ENCODE measurements around the gene SPOCK1.

The SPOCK1 gene

DNA sequence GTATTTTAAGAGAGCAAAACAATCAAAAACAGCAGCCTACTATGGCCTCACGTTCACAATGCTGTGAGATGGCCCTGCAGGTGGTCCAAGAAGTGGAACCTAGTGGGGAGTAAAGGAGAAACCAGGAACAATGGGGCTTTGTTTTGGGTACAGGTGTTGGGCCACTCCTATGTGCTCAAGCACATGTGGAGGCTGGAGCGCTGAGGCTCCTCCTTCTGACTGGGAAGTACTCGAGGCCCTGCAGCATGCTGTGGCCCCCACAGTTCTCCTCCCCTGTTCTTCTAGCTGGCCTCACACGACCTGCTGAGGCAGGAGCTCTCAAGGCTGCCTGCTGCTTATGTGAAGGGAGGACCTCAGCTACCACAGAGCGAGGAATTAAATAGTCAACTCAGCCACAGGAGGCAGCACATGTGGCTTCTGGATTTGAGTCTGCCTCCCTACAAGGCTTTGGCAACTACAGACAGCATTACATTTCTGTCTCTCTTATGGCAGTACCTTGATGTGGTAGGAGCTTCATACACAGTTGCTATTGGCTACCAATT, 482.3 kb downstream of the SPOCK1 start:
- no peaks in the 10 kb centered on the region for H3K4me1 Mint-ChIP-seq (ENCODE audit: low read depth)

DNA sequence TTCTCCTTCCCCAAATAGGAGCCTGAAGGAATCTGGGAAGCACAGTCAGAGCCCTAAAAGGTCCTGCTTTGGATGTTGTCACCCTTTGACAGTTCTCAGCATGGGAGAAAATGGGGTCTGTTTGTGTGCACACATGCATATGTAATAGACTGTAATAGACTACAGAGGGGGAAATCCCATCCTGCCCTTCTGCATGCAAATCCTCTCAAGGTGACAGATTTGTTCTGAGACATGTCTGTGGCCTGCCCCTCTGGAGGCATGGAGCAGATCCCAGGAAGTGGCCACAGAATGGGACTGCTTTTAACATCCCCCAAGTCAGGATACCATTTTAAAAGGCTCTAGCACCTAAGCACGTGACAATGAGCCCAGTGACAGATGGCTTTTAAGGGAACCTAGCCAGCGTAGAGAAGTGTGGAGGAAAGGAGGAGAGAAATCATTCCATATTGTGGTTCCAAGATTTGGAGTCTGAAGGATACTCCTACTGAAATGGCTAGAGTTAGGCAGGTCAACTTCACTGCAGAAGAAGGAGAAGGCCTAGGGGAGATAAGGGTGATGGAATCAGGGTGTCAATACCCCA, 483.5 kb downstream of the SPOCK1 start:
- H3K36me3 Mint-ChIP-seq = no peaks in the 10 kb centered on the region
- H3K4me1 Mint-ChIP-seq (ENCODE audit: low read depth) = no peaks in the 10 kb centered on the region
- no peak overlapping the region for H3K27ac Mint-ChIP-seq
- peaks cover 3% of the 10 kb centered on the region for H3K27me3 Mint-ChIP-seq
- no peaks in the 10 kb centered on the region for H3K9me3 Mint-ChIP-seq (ENCODE audit: low read depth)
- H3K4me3 Mint-ChIP-seq = no peak overlapping the region

More for the DNA sequence above, 482.3 kb downstream of the SPOCK1 start:
- H3K4me3 Mint-ChIP-seq = no peak overlapping the region
- H3K36me3 Mint-ChIP-seq = no peaks in the 10 kb centered on the region
- H3K27me3 Mint-ChIP-seq = peaks cover 3% of the 10 kb centered on the region
- no peak overlapping the region for H3K27ac Mint-ChIP-seq
- H3K9me3 Mint-ChIP-seq (ENCODE audit: low read depth) = no peaks in the 10 kb centered on the region

DNA sequence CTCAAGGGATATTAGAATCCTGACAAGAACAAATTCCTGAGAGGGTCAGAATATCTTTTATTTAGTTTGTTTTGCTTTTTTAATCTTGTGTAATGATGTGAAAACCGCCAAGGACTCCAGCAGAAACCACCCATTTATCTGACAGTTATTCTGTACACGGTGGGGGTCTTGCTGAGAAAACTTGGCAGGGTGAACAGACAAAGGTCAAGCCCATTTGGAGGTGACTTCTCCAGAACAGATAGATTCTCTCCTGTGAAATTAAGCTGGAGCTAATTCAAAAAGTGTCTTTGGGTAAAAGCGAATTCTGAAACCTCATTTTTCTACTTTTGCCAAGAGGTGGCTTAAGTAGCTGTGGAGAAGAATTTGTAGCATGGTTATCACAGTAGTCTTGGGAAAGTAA, 484.4 kb downstream of the SPOCK1 start:
- Mint-ChIP-seq H3K4me3 (no peak overlapping the region), H3K9me3 (ENCODE audit: low read depth) (no peaks in the 10 kb centered on the region), H3K36me3 (no peaks in the 10 kb centered on the region), H3K4me1 (ENCODE audit: low read depth) (no peaks in the 10 kb centered on the region), H3K27me3 (peaks cover 3% of the 10 kb centered on the region), H3K27ac (no peak overlapping the region)

DNA sequence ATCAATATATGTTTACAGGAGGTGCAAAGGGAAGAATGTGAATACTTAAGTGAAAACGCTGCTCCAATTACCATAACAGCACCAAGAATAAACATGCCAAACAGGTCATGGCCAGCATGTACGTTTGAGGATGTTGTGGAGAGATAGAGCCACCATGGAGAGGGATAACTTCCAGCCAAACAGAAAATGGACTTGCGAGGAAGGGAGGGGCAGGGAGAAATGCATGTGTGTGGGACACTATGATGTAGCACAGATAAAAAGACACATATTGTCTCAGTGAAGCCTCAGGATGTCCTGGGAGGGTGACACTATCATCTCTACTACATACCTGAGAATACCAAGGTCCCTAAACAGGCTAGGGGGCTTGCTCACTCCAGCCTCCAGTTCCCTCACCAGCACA, 488.9 kb downstream of the SPOCK1 start:
- H3K27ac Mint-ChIP-seq = no peak overlapping the region
- H3K36me3 Mint-ChIP-seq = no peaks in the 10 kb centered on the region
- H3K27me3 Mint-ChIP-seq = peaks cover 2% of the 10 kb centered on the region
- no peak overlapping the region for H3K4me3 Mint-ChIP-seq
- H3K9me3 Mint-ChIP-seq (ENCODE audit: low read depth) = no peaks in the 10 kb centered on the region
- H3K4me1 Mint-ChIP-seq (ENCODE audit: low read depth) = no peaks in the 10 kb centered on the region

DNA sequence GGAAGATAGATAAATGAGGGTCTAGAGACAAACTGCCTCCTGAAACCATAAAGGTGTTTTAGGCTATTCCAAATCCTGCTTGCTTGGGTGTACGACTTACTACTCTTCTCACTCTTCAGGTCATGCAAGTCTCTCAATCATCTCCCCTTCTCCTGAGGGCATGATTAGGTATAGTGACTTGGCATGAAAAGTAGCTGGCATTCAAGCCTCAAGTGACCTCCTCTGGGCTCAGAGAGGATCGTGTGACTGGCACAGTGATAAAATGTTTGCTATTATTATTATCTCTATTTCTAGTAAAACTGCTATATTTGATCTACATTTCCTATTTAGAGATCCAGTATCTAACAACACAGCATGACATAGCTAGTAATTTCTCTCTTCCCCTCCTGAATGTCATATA, 494.8 kb downstream of the SPOCK1 start:
- Mint-ChIP-seq H3K4me1 (ENCODE audit: low read depth) (no peaks in the 10 kb centered on the region), H3K27me3 (no peaks in the 10 kb centered on the region), H3K36me3 (no peaks in the 10 kb centered on the region), H3K4me3 (no peak overlapping the region), H3K27ac (no peak overlapping the region), H3K9me3 (ENCODE audit: low read depth) (no peaks in the 10 kb centered on the region)

DNA sequence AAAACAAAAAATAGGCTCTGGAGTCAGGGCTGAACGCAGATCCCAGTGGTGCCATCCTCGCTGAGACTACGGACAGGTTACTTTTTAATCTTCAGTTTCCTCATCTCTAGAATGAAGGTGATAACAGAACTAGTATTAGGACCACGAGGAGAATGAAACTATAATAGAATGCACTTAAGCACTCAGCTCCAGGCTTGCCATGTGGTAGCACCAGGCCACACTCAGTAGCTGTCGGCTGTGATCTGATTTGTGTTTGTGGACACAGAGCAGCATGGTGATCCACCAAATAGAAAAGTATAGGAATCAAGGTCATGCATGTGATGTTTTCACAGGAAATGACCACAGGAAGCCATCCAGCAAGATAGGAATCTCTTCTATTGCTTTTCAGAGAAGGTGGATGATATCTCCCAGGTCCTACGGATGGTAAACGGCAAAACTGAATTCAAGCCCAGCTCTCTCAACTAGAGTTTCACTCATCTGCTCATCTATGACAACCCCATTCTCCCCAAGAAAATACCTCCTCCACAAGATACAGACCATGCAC, 498.0 kb downstream of the SPOCK1 start:
- Mint-ChIP-seq H3K9me3 (ENCODE audit: low read depth) (no peaks in the 10 kb centered on the region), H3K36me3 (no peaks in the 10 kb centered on the region), H3K4me3 (no peak overlapping the region), H3K27ac (no peak overlapping the region), H3K27me3 (peaks cover 3% of the 10 kb centered on the region), H3K4me1 (ENCODE audit: low read depth) (no peaks in the 10 kb centered on the region)

DNA sequence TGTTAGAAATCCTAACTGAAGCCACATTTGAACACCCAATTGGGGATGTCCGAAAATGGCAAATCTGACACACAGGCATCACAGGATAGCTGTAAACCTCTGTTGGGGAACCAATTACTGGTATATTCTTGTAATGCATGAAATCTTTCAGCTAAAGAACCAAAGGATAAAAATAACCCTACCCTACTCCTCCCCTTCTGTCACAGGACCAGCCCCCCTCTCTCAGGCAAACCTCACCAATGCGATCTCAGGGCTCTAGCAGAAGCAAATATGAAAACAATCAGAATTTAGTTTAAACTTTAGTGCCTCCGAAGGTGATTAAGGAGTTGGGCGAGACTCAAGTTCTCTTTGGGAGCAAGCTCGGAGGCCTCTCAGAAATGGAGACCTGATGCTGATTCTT, 499.3 kb downstream of the SPOCK1 start:
- H3K27ac Mint-ChIP-seq = no peak overlapping the region
- no peak overlapping the region for H3K4me3 Mint-ChIP-seq
- no peaks in the 10 kb centered on the region for H3K36me3 Mint-ChIP-seq
- no peaks in the 10 kb centered on the region for H3K4me1 Mint-ChIP-seq (ENCODE audit: low read depth)
- H3K9me3 Mint-ChIP-seq (ENCODE audit: low read depth) = no peaks in the 10 kb centered on the region
- peaks cover 3% of the 10 kb centered on the region for H3K27me3 Mint-ChIP-seq

DNA sequence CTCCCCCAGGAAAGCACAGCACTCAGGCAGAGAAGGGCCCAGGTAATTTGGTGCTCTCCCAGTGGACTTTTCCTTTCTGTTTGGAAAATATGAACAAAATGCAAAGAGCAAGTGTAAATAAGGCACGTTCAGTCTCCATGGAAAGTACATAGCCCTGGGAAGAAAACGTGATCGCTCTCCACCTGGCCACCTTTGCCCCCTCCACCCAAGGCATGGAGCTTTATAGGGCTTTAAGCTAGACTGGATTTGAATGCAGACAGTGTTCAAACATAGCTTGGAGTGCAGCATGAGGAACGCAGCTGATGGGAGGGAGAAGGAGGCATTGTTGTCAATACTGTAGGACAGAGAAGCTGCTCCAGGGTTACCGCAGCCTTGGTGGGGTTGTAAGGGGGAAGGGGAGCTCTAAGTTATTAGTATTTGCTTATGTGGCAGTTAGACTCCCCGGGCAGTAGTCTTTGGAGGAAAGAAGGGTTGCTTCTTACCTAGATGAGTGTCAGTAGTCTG, 500.2 kb downstream of the SPOCK1 start:
- Mint-ChIP-seq H3K4me1 (ENCODE audit: low read depth) (no peaks in the 10 kb centered on the region), H3K27ac (no peak overlapping the region), H3K9me3 (ENCODE audit: low read depth) (no peaks in the 10 kb centered on the region), H3K36me3 (no peaks in the 10 kb centered on the region), H3K27me3 (peaks cover 3% of the 10 kb centered on the region), H3K4me3 (no peak overlapping the region)

DNA sequence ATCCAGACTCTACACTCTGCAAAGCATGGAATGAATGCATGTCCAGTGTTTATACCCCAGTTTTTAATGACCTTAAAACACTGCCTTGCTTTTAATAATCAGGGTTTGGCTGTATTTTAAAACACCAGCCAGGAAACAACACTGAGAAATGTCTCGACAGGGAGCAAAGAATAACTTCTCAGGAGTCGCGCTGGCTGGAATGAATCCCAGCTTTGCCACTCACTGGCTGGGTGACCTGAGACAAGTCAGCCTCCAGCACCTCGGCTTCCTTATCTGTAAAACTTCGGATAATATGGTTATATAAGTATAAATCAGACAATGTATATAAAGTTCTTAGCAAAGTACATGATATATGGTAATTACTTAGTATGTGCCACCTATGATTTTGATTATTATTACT, 505.0 kb downstream of the SPOCK1 start:
- Mint-ChIP-seq H3K36me3 (no peaks in the 10 kb centered on the region), H3K27me3 (peaks cover 3% of the 10 kb centered on the region), H3K27ac (no peak overlapping the region), H3K4me1 (ENCODE audit: low read depth) (no peaks in the 10 kb centered on the region), H3K9me3 (ENCODE audit: low read depth) (no peaks in the 10 kb centered on the region), H3K4me3 (no peak overlapping the region)

DNA sequence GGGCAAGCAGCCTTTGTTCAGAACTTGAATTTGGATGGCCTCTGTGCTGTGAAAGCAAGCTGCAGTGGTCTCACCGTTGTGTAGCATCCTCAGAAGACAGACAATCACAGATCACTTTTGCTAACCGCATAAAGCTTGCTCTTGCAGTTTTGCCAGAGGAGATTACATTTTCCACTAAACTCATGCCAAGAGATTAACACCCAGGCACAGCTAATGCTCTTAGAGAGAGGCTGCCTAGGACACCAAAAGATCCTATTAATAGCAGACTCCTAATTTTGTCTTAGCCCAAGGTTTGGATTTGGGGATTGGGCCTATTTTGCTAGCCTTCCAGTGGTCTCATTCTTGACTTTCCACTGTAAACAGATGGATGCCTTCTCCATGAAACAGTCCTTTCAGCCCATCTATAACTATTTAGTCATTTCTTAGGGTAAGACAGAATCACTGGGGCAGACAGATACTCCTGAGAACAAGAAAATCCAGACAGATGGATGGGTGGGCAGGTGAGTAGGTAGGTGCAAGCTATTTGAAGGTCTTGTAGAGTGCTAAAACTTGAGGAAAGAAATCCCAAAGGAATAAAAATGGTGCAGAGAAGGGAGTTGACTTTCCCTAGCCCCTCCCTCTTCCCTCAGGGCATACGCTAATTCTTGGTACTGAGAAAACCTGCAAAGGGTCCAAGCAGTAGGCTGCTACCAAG, 506.2 kb downstream of the SPOCK1 start:
- Mint-ChIP-seq H3K36me3 (no peaks in the 10 kb centered on the region), H3K27me3 (no peaks in the 10 kb centered on the region), H3K4me3 (no peak overlapping the region), H3K9me3 (ENCODE audit: low read depth) (no peaks in the 10 kb centered on the region), H3K27ac (no peak overlapping the region), H3K4me1 (ENCODE audit: low read depth) (no peaks in the 10 kb centered on the region)

DNA sequence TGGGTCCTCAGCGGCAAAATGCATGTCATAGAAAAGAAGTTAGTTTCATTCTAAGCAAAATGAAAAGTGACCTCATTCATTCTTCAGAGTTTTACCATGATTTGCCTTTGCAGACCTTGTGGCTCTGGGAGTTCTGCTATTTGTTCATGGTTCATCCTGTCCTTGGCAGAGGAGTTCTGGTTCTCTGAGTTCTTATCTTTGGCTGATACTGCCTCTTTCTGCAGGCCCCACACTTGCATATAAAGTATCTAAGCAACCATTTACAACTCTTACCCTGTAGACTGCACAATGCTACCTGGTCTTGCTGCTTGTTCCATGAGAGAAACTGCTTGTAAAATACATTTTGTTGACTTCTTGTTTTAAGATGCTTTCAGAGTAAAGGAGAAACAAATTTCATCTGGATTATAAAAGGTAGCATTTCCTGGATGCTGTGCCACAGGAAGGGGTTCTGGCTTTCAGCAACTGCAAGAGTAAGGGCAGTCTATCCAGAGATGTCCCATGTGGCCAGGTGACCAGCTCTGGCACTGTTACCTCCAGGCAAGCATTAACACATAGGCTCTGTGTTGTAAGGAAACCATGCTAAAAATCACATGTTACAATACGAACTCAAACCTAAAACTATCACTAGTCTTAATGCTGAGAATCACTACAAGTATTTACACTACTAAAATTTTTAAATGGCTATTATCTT, 513.2 kb downstream of the SPOCK1 start:
- Mint-ChIP-seq H3K27me3 (no peaks in the 10 kb centered on the region), H3K9me3 (ENCODE audit: low read depth) (no peaks in the 10 kb centered on the region), H3K27ac (no peak overlapping the region), H3K36me3 (no peaks in the 10 kb centered on the region), H3K4me3 (no peak overlapping the region), H3K4me1 (ENCODE audit: low read depth) (no peaks in the 10 kb centered on the region)

DNA sequence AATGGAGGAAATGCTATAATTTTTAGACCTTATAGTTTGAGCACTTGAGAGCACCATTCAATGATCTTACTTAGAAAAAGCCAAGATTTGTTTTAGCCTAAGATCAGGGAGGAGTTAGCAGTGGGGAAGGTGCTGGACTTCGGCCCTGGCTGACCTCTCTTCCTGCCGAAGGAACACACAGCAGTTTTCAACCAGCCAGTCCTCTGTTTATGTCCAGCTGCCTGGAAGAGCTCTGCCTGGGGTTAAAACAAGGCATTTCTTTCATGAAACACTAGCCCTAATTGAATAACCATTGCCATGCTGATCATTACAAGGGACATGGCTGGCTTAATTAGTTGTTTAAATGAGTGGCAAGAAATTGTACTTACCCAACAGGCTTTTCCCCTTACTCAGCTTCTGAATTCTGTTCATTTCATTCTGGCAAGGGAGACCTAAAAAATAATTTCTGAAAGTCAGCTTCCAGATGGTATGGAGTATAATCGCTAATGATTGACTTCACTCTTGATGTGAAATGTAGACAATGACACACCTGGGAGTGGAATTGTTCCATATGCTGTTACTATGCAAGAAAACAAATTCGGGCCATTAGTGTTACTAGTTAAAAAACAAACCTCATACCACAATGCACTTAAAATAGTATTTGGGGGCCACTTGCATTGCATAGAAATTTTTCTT, 514.2 kb downstream of the SPOCK1 start:
- H3K27ac Mint-ChIP-seq = no peak overlapping the region
- no peaks in the 10 kb centered on the region for H3K9me3 Mint-ChIP-seq (ENCODE audit: low read depth)
- no peaks in the 10 kb centered on the region for H3K27me3 Mint-ChIP-seq
- no peak overlapping the region for H3K4me3 Mint-ChIP-seq
- H3K36me3 Mint-ChIP-seq = no peaks in the 10 kb centered on the region
- H3K4me1 Mint-ChIP-seq (ENCODE audit: low read depth) = no peaks in the 10 kb centered on the region

DNA sequence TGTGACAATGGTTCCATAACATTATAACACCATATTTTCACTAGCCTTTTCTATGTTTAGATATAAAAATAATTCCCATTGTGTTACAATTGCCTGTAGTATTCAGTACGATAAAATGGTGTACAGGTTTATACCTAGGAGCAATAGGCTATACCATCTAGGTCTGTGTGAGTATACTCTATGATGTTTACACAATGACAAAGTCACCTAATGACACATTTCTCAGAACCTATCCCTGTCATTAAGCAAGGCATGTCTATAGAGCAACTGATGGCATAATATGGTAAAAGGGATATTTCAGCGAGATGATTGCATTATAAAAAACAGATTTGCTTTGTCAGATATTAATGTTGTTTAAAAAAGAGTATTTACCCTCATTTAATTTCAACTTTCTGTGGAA, 517.2 kb downstream of the SPOCK1 start:
- Mint-ChIP-seq H3K4me1 (ENCODE audit: low read depth) (no peaks in the 10 kb centered on the region), H3K27ac (no peak overlapping the region), H3K36me3 (no peaks in the 10 kb centered on the region), H3K4me3 (no peak overlapping the region), H3K27me3 (peaks cover 5% of the 10 kb centered on the region), H3K9me3 (ENCODE audit: low read depth) (no peaks in the 10 kb centered on the region)

DNA sequence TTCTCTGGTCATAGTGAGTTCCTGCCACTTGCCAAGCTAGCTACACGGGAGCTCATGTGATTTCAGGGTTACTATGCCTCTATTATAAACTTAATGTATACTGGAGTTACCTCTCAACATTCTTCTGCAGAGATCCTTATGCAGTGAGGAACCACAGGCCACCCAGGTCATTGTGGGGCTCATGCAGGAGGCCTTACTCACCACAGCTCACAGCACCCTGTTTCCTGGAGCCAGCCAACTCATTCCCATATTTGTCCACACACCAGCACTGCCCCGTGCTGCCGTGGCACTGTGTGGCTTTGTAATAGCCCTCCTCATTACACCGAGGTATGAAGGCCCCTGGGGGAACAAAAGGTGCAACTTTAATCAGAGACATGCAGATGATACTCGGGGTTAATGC, 520.0 kb downstream of the SPOCK1 start:
- Mint-ChIP-seq H3K4me1 (ENCODE audit: low read depth) (no peaks in the 10 kb centered on the region), H3K27ac (no peak overlapping the region), H3K36me3 (no peaks in the 10 kb centered on the region), H3K27me3 (peaks cover 6% of the 10 kb centered on the region), H3K9me3 (ENCODE audit: low read depth) (no peaks in the 10 kb centered on the region), H3K4me3 (no peak overlapping the region)

DNA sequence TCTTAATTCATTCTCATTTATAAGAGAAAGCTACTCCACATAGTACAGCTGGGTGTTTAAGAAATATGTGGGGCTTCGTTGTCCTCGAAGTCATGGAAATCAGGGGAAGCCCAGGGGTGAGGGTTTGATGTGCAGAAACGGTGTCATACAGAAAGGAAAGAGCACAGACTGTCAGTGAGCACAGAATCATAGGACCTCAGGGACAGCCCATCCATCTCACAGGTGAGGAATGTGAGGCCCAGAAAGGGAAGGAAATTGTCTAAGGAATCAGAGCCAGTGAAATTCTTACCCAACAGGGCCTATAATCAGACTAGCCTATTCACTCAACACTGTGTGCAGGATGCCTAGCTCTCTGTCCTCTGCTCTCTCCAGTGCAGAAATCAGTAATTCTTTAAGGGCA, 535.6 kb downstream of the SPOCK1 start:
- H3K27ac Mint-ChIP-seq = no peak overlapping the region
- H3K27me3 Mint-ChIP-seq = no peaks in the 10 kb centered on the region
- H3K4me1 Mint-ChIP-seq (ENCODE audit: low read depth) = no peaks in the 10 kb centered on the region
- no peak overlapping the region for H3K4me3 Mint-ChIP-seq
- no peaks in the 10 kb centered on the region for H3K36me3 Mint-ChIP-seq
- H3K9me3 Mint-ChIP-seq (ENCODE audit: low read depth) = peaks cover 4% of the 10 kb centered on the region
